Measurements from ENCODE around the gene CDK5RAP1.
A peak's percentile ranks its signal among the peaks of the same experiment; 100 is the strongest.
"Not testable (repeated sequence)": the region's sequence is repeated elsewhere in the genome, so short reads cannot be mapped to it uniquely, and the experiment has no call there.

CDK5RAP1 gene

GRCh38 chr20:33418033-33418432 is 16.7 kb upstream of the CDK5RAP1 start:
- DNase-seq, result peak; percentile 17

DNA sequence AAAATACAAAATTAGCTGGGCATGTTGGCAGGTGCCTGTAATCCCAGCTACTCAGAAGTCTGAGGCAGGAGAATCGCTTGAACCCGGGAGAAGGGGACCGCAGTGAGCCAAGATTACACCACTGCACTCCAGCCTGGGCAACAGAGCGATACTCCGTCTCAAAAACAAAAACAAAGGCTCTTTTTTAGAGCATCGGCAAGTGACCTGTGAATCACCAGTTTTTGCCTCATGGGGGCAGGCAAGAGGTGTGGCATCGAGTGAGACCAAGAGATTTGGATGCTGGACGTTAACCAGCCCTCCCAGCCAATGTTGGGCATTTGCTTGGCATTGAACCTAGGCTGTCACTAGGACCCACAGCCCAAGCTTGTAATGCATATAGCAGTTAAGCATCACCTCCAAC is 14.6 kb upstream of the CDK5RAP1 start:
- DNase-seq, result peak; percentile 17

DNA sequence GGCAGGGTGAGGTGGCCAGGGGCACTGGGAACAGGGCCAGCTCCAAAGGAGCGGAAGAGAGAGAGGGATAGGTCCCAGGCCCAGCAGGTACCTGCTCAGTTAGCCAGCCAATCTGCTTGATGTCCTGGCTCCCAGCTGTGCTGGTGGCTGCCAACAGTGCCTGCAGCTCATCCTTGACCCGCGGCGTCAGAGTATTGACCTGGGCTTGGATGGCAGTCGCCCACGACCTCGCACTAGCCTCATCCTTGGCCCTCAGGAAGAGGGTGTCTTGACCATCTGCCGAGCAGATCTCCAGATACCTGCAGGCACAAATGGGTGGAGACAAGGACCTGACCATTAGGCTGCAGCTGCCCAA is 11.1 kb upstream of the CDK5RAP1 start:
- DNase-seq, result no peak

DNA sequence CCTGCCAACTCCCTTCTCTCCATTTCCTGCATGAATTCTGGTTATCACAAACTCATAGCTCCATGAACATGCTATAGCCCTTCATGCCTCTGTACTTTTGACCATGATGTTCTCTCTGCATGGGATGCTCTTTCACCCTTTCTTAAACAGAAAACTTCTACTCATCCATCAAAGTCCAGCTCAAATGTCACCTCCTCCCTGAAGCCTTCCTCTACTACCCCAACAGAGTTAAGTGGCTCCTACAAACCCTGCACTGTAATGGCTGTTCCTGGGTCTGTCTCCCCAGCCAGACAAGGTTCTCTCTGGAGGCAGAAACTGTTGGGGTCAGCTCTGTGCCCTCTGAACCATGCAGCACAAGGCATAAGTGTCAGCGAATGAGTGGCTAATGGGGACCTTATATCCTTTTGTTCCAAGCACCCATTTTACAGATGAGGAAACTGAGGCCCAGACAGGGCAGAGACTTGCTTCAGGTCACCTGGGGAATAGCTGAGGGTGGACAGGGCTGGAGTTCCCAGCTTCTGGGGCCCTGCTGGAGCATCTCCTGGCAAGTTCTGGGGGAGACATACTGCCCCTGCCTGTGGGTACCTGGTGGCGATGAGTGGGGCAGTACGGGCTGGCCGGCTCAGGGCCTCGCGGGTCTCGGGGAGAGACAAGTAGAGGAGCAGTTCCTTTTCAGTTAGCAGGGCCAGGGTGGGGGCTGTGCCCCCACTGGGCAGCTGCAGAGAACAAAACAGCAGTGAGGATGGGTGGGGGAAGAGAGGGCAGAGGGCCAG is 10.6 kb upstream of the CDK5RAP1 start:
- DNase-seq, result no peak

DNA sequence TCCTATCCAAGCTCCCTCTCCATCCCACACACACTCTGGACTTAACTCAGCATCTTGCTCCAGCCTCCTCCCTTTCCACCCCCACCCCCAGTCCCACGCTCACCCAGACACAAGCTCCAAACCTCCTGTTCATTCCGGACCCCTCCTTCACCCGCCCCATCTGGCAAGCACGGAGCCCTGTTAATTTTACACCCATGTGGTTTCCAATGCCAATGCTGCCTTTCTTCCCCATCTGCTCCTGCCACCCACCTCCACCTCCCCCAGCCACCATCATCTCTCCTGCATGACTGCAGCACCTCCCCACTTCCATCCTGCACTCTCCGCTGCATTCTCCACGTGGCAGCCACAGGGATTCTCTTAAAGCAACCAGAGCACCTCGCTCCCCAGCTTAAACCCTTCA is 9.9 kb upstream of the CDK5RAP1 start:
- DNase-seq, result no peak

DNA sequence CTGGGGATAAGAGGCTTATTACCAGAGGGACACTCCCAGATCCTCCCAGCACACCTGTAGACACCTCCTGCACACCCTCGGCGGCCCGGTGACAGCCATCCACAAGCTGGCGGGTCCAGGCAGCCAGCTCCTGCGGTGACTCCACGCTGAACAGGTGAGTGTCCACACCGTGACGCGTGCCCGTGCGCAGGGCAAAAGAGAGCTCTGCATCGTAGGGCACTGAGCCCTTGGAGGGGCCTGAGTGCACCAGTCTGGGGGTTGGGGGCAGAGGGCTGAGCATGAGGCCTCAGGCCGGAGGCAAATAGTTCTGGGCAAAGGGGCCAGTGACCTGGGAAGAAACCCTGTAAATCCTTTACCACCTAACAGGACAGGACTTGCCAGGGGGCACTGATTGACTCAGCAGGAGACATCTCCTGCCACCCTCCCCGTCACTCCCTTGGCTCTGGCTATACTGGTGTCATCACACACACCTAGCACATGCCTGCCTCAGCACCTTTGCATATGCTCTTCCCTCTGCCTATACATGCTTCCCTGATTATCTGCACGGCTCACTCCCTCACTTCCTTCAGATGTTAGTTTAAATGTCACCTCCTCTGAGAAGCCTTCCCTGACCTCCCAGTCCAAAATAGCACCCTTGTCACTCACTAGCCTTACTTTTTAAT is 8.9 kb upstream of the CDK5RAP1 start:
- DNase-seq, result no peak

DNA sequence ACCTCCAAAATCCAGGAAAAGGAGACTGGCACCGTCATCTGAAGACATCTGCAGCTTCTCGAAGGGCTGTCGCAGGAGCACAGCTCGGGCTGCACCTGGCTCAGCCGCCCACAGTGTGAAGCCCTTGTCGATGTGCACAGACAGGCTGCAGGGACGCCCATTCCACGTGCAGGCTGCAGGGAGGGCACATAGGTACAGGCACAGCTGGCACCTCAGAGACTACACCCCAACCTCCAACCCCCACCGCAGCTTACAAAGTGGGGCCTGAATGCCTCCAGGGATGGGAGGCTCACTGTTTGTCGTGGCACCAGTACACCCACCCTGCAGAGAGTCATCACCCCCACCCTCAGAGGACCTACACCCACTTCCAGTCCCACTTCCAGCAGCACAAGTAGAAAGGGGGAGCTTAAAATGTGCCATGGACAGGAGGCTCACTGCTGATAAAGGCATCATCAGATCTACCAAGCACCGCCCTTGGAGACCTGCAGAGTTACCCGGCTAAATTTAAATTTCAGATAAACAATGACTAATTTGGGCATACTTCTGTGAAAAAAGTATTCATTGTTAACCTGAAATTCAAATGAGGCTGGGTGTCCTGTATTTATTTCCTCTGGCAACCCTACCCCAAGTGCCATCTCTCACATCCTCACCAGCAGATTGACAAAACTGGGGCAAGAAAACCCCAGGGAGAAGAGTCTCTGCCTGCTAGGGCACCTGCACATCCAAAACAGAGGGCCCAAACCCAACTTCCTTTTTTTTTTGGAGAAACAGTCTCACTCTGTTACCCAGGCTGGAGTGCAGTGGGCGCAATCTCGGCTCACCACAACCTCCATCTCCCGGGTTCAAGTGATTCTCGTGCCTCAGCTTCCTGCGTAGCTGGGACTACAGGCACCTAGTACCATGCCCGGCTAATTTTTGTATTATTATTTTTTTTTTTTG is 7.7 kb upstream of the CDK5RAP1 start:
- DNase-seq, result peak; percentile 4

DNA sequence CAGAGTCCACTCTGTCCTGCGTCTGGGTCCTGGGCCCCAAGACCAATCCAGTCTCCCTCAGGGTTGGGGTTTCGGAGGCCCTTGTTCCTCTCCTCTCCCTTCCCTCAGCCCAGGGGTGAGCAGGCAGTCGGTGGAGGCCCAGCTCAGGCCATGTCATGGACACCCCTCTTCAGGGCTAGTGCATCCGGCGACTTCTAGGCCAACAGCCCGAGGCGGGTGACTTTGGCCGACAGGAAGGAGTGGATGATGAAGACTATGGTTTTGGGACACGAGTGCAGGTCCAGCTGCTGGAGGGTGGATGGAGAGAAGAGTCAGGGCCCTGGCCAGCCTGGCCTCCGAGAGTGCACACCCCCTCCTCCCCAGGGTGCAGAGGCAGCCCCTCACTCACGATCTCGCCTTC is 7.0 kb upstream of the CDK5RAP1 start:
- no peak for DNase-seq

- DNase-seq, result no peak
These were observed 6.5 kb upstream of the CDK5RAP1 start for GRCh38 chr20:33407796-33408195.

- DNase-seq, result no peak
These were observed 5.9 kb upstream of the CDK5RAP1 start for GRCh38 chr20:33407251-33407650.

- no peak for DNase-seq
These were observed 3.0 kb upstream of the CDK5RAP1 start for GRCh38 chr20:33404281-33404680.

DNA sequence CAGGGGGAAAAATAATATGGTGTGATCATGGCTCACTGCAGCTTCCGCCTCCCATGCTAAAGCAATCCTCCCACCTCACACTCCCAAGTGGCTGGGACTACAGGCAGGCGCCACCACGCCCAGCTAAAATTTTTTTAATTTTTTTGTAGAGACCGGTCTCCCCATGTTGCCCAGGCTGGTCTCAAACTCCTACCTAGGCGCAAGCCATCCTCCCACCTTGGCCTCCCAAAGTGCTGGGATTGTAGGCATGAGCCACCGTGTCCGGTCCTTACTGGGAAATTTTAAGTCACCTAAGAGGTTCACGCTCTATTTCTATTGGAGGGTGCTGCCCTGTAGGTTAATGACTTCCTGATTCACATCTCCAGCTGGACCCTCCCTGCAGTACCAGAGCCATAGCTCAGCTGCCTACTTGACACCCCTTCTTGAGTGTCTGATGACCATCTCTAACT is 626 bp upstream of the CDK5RAP1 start:
- peak; percentile 61 for DNase-seq

DNA sequence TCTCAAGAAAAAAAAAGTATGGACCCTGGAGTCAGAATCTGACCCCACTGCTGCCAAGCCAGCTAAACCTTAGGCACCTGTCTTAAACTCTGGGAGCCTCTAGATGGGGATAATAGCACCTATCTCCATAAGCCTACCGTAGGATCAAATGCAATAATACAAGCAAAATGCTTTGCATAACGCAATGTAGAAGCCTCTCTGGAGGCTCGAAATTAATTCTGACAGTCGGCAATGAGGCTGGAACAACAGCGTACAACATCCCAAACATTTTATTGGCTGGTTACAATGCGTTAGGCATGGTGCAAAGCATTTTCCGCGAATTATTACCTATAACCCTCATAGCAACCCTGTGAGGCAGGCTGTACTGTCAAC is 521 bp downstream of the CDK5RAP1 start:
- peak; percentile 34 for DNase-seq

GRCh38 chr20:33399924-33400323 is 1.4 kb downstream of the CDK5RAP1 start:
- no peak for DNase-seq

- DNase-seq, result no peak
These were observed 6.6 kb downstream of the CDK5RAP1 start for GRCh38 chr20:33394718-33395117.

DNA sequence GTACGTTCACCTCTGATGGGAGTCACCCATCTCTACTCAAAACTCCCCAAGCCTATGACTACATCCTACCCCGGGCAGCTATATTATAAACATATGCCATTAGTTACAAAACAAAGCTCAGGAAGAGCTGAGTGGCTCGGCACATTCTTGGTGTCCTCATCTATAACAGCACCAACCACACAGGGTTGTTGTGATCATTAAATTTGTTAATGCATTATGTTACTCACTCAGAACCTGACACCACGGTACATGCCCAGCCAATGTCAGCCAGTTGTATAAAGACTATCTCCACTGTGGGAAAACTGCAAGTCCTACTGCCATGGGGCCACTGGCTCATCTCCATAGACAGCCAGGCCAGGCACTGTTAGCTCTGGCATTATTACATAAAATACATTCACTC is 7.7 kb downstream of the CDK5RAP1 start:
- DNase-seq, result no peak

GRCh38 chr20:33391722-33392415 is 9.4 kb downstream of the CDK5RAP1 start:
- DNase-seq, result no peak

- DNase-seq, result not testable (repeated sequence)
These were observed 12.0 kb downstream of the CDK5RAP1 start for GRCh38 chr20:33389326-33389725.

DNA sequence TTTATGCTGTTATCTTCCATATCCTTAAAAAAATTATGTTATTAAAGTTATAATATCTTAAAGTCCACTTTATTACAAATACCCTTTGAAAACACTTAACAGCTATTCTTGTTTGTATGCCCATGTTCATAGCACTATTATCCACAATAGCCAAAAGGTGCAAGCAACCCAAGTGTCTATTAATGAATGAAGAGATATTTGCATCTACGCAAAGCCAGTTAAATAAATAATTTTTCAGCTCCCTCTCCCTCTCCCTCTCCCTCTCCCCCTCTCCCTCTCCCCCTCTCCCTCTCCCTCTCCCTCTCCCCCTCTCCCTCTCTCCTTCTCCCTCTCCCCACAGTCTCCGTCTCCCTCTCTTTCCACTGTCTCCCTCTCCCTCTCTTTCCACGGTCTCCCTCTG is 13.1 kb downstream of the CDK5RAP1 start:
- DNase-seq, result no peak

DNA sequence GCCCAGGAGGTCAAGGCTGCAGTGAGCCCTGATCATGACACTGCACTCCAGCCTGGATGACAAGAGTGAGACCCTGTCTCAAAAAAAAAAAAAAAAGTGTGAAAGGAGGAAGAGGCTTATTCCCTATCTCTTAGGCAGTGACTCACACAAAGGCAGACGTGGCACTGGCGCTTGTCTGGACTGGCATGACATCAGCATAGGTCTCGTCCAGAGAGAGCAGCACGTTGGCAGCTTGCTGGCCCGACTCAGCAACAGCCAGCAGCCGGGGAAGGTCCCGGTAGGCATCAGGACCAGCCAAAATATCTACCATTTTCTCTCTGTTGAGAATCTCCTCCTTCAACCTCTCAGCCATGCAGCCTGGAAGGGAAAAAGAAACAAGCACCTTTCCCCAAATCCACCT is 14.1 kb downstream of the CDK5RAP1 start:
- DNase-seq, result no peak

GRCh38 chr20:33386673-33387072 is 14.6 kb downstream of the CDK5RAP1 start:
- DNase-seq, result no peak

- no peak for DNase-seq
These were observed 24.0 kb downstream of the CDK5RAP1 start for GRCh38 chr20:33377366-33377765.
